H1 (cell line): ENCODE measurements around the gene GRB7. TPM values are rescaled to one million over a fixed set of nuclear protein-coding genes. Genes with fewer than 3 reads are reported as not detected.
A peak's percentile ranks its signal among the peaks of the same experiment; 100 is the strongest.

Experiments
- KDM4A ChIP-seq: IDR thresholded peaks from one replicate; pipeline ENCODE4 v1.7.1; 2012; ENCODE audit warnings: low read depth, mild to moderate bottlenecking, moderate library complexity, low read length, inconsistent platforms; ENCODE audit not compliant: severe bottlenecking
- RBBP5 ChIP-seq: IDR thresholded peaks from 2 replicates; pipeline ENCODE4 v1.7.1; 2012; ENCODE audit warnings: low read depth, mild to moderate bottlenecking, inconsistent platforms, low read length, moderate library complexity, borderline replicate concordance
- TAF7 ChIP-seq: optimal IDR thresholded peaks from 2 replicates; pipeline ENCODE3; 2011; ENCODE audit warnings: low read depth, mild to moderate bottlenecking, inconsistent platforms, low read length, moderate library complexity, borderline replicate concordance
- polyA plus RNA-seq, 7 experiments: library from polyadenylated mRNA; depleted of rRNA in 3 of 7; stranded (reverse) in 5 of 7; unstranded in 2 of 7; fragments of >200 nt in 5 of 7; fragments of 200-250 nt in 2 of 7; gene quantifications; 1 replicate in 5 of 7; 2 replicates in 1 of 7; 4 replicates in 1 of 7; pipeline versions ENCODE4 v1.2.1 to v1.2.3, GENCODE V29; 2011 to 2013; ENCODE audit warnings: missing spikeins in 2 of 7, mixed read lengths in 2 of 7
- total RNA-seq: library from RNA; stranded (reverse); fragmentation: NEBNext Ultra II Directional; extraction: Animal tissue kit (Norgen Biotek cat#: 25700); gene quantifications from 2 replicates; pipeline ENCODE4 v1.2.1, GENCODE V29; 2021

The GRB7 gene
- total and polyA plus RNA-seq, 2 of the 8 experiments (the other 6 are each of a cell fraction or from before 2014, with no cell fraction given): 32.2 to 41.5 TPM

- TF ChIP-seq KDM4A (peak; percentile 43), TAF7 (peak; percentile 64), RBBP5 (no peak)
Measured at GRCh38 chr17:39730095-39730921, 7.4 kb upstream of the GRB7 start, which contains the start of gene MIEN1 (continued).
